ENCODE results near the gene SLC5A2. TPM values are rescaled to one million over a fixed set of nuclear protein-coding genes. Genes with fewer than 3 reads are reported as not detected.

SLC5A2 gene
- total and polyA plus RNA-seq, 2 of the 13 experiments (the other 11 are each of a cell fraction or from before 2014, with no cell fraction given) = 0.24 to 0.97 TPM

GRCh38 chr16:31453255-31454204, 29.4 kb upstream of the SLC5A2 start (continued):
- TF ChIP-seq ZNF407 (CRISPR knock-in tag; IDR thresholded peaks at IDR 0.05; ENCODE audit: not compliant biosample characterization) = peak; percentile 69
- TF ChIP-seq ZNF253 (CRISPR knock-in tag; IDR thresholded peaks at IDR 0.05; ENCODE audit: borderline replicate concordance) = no peak
- no peak for TF ChIP-seq ZNF740 (CRISPR knock-in tag; IDR thresholded peaks at IDR 0.05)
- peak; percentile 97 for TF ChIP-seq NR2F6 (IDR thresholded peaks at IDR 0.05)
- TF ChIP-seq NR2F6 (CRISPR knock-in tag; IDR thresholded peaks at IDR 0.05) = peak; percentile 99
- TF ChIP-seq ZNF841 (CRISPR knock-in tag; IDR thresholded peaks at IDR 0.05; ENCODE audit: borderline replicate concordance) = no peak
- TF ChIP-seq CENPT (CRISPR knock-in tag; IDR thresholded peaks at IDR 0.05; ENCODE audit: low read depth) = 0 out of 2 replicates have a peak, but pooled peaks have one; percentile 51
- TF ChIP-seq ZNF280B (CRISPR knock-in tag; IDR thresholded peaks at IDR 0.05; ENCODE audit: borderline replicate concordance) = no peak
- TF ChIP-seq E2F2 (CRISPR knock-in tag; IDR thresholded peaks at IDR 0.05; ENCODE audit: borderline replicate concordance) = no peak
- no peak for TF ChIP-seq SMARCC2 (IDR thresholded peaks at IDR 0.05)
- TF ChIP-seq FOXA3 (CRISPR knock-in tag; IDR thresholded peaks at IDR 0.05) = peak; percentile 29
- no peak for TF ChIP-seq SKIL (CRISPR knock-in tag; IDR thresholded peaks at IDR 0.05; ENCODE audit: borderline replicate concordance)
- no peak for TF ChIP-seq HNRNPUL1 (IDR thresholded peaks at IDR 0.05; ENCODE audit: low read depth, low read length)
- peak; percentile 63 for TF ChIP-seq PCBP2 (optimal IDR thresholded peaks at IDR 0.05; ENCODE audit: low read depth, low read length, poor library complexity, severe bottlenecking)
